Activated CD4-positive, alpha-beta T cell treated with anti-CD3 and anti-CD28 coated beads, Interleukin-2, amount 10 ng/mL, durations not matched to agents 7 days and 5 days (primary cell): ENCODE results near the gene RTN1. TPM values are rescaled to one million over a fixed set of nuclear protein-coding genes. Genes with fewer than 3 reads are reported as not detected.

Source experiments
- CTCF ChIA-PET: fragments of 350-600 bp; sonication (Branson Sonifier 250); formaldehyde crosslinking; loops from one replicate; lab custom pipeline; 2021; ENCODE audit warnings: antibody characterized with exemption; lab: Charles Lee
- POLR2A ChIA-PET: fragments of 350-600 bp; sonication (Branson Sonifier 250); formaldehyde crosslinking; loops from one replicate; lab custom pipeline; 2021; ENCODE audit warnings: antibody characterized with exemption; lab: Charles Lee
- DNase-seq: peaks from one replicate; pipeline ENCODE4 v3.0.0-alpha.2; 2020
- H3K27ac Mint-ChIP-seq: one replicate; pipeline ENCODE4 v1.8.0; 2021; ENCODE audit warnings: mild to moderate bottlenecking, moderate library complexity, mixed read lengths
- H3K27me3 Mint-ChIP-seq: one replicate; pipeline ENCODE4 v1.8.0; 2021; ENCODE audit warnings: mixed read lengths
- H3K36me3 Mint-ChIP-seq: one replicate; pipeline ENCODE4 v1.8.0; 2021; ENCODE audit warnings: low read depth, mixed read lengths
- H3K4me1 Mint-ChIP-seq: one replicate; pipeline ENCODE4 v1.8.0; 2021; ENCODE audit warnings: mixed read lengths
- H3K4me3 Mint-ChIP-seq: one replicate; pipeline ENCODE4 v1.8.0; 2021; ENCODE audit warnings: mild to moderate bottlenecking, moderate library complexity, mixed read lengths
- H3K9me3 Mint-ChIP-seq: one replicate; pipeline ENCODE4 v1.8.0; 2021; ENCODE audit warnings: mixed read lengths
- total RNA-seq, 2 experiments: library from RNA; stranded (reverse); gene quantifications; one replicate each; pipeline ENCODE4 v1.2.3, GENCODE V29; 2021

Gene RTN1
- total RNA-seq, 2 experiments from 2014 or later: not detected

DNA sequence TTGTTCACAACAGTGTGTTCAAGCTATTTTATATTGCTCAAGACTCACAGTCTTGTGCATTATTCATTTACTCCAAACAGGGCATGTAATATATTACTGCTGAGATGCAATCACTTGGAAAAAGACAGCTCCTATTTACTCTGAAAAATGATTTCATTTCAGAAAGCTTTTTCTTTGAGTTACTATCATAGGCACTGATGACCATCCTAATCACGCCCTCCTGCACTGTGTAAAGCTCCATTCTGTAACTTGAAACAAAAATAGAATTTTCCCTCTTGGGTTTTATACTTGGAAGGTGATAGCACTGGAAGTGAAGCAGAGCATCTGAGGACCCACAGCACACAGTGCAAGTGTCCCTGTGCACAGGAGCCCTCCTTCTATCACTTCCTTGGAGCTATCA, 55.6 kb downstream of the RTN1 start:
- H3K27me3 Mint-ChIP-seq: peaks cover 2% of the 10 kb centered on the region
- H3K4me3 Mint-ChIP-seq: no peak overlapping the region
- CTCF ChIA-PET: interaction anchor here (1.0 to 1.1 kb wide), 2 partner anchors 10 to 11 kb away, joined by 3 read pairs; no protein-coding TSS in a partner anchor
- no peaks in the 10 kb centered on the region for H3K36me3 Mint-ChIP-seq
- no peaks in the 10 kb centered on the region for H3K9me3 Mint-ChIP-seq
- POLR2A ChIA-PET: no interaction called here
- H3K4me1 Mint-ChIP-seq: no peaks in the 10 kb centered on the region
- no peak for DNase-seq
- no peak overlapping the region for H3K27ac Mint-ChIP-seq

DNA sequence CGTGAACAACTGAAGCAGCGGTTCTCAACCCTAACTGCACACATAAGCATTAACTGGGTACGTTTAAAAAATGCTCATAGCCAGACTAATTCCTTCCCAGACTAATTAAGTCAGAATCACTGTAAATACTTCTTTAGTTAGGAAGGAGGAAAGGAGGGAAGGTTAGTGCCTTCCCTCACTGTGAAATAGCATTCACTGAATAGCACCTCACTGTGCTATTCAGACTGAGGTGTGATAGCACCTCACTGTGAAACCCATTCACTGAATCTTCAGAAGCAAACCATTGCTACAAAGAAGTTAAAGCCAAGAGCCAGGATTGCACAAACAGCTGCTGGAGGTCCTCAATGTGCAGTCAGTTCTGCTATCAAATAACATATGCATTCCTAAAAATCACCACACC, 58.8 kb downstream of the RTN1 start:
- H3K9me3 Mint-ChIP-seq: no peaks in the 10 kb centered on the region
- peaks cover 2% of the 10 kb centered on the region for H3K27me3 Mint-ChIP-seq
- DNase-seq: no peak
- no peaks in the 10 kb centered on the region for H3K4me1 Mint-ChIP-seq
- CTCF ChIA-PET: no interaction called here
- no peak overlapping the region for H3K27ac Mint-ChIP-seq
- POLR2A ChIA-PET: no interaction called here
- H3K4me3 Mint-ChIP-seq: no peak overlapping the region
- H3K36me3 Mint-ChIP-seq: no peaks in the 10 kb centered on the region

- Mint-ChIP-seq H3K9me3 (no peaks in the 10 kb centered on the region), H3K4me3 (no peak overlapping the region), H3K4me1 (no peaks in the 10 kb centered on the region), H3K36me3 (no peaks in the 10 kb centered on the region), H3K27ac (no peak overlapping the region), H3K27me3 (peaks cover 2% of the 10 kb centered on the region)
- ChIA-PET CTCF (no interaction called here), POLR2A (no interaction called here)
- no peak for DNase-seq
Measured at GRCh38 chr14:59811073-59811472, 59.5 kb downstream of the RTN1 start.

DNA sequence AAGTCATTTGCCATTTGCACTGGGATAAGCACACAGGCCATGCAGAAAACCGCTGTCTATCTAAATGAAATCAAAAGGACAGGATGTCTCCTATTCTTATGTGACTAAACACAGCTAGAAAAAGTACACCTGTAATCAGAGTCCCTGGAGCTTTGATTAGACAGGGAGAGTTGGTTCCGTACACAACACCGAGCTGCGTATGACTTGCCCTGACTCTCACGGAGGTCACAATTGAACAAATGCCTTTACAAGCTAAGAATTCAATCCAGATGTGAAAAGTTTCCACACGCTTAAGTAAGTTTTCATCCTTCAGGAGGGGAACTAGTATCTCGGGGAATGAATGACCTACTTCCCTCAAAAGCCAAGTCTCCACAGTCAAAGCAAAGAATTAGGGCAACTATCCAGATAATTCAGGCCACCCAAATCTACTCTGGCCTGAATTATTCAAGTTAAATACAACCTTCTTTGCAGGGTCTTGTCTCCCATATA, 67.5 kb downstream of the RTN1 start:
- H3K27me3 Mint-ChIP-seq: peaks cover 2% of the 10 kb centered on the region
- no peaks in the 10 kb centered on the region for H3K36me3 Mint-ChIP-seq
- no peaks in the 10 kb centered on the region for H3K4me1 Mint-ChIP-seq
- CTCF ChIA-PET: no interaction called here
- H3K27ac Mint-ChIP-seq: no peak overlapping the region
- no peaks in the 10 kb centered on the region for H3K9me3 Mint-ChIP-seq
- no peak for DNase-seq
- H3K4me3 Mint-ChIP-seq: no peak overlapping the region
- POLR2A ChIA-PET: no interaction called here

DNA sequence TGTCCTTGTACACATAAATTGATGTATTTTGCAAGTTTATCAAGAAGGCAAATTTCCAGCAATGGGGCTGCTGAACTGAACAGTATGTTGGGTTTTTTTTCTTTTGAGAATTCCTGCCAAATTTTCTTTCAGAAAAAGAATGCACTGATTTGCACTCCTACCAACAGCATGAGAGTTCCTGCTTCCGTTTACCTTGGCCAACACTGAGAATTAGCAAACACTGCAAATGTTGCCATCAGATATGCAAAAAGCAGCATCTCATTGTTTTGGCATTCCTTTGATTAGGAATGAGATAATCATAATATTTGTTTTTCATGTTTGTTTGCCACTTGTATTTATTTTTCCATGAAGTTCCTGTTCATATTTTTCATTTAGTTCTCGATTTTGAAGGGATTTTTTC, 82.4 kb downstream of the RTN1 start:
- DNase-seq: no peak
- no peaks in the 10 kb centered on the region for H3K4me1 Mint-ChIP-seq
- peaks cover 4% of the 10 kb centered on the region for H3K27me3 Mint-ChIP-seq
- ChIA-PET CTCF (no interaction called here), POLR2A (no interaction called here)
- no peak overlapping the region for H3K4me3 Mint-ChIP-seq
- no peaks in the 10 kb centered on the region for H3K36me3 Mint-ChIP-seq
- H3K9me3 Mint-ChIP-seq: no peaks in the 10 kb centered on the region
- no peak overlapping the region for H3K27ac Mint-ChIP-seq

DNA sequence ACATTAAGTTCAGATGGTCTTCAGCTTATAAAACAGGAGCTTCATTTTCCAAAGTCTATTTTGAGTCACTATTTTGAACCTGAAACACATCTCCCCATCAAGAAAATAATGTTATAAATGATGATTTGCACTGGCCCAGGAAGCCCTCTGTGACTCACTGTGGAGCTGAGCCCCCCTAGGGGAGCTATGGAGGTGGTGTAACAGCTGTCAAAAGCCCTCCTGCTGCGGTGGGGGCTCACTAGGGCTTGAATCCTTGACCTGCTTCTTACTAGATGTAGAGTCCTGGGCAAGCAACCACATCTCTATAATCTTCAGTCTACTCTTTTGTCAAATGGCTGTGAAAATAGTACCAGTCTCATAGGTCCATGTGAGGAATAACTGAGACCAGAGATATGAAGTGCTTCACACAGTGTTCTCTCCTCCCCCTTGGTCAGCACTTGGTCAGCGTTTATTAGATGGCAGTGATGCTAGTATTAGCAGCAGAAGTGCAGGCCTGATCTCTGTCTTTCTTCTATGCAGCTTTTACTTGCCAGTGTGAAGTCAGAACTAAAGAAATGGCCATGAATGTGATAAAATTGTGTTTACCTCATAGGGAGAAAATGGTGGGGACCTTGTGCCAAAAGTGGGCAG, 83.4 kb downstream of the RTN1 start:
- H3K4me3 Mint-ChIP-seq: no peak overlapping the region

GRCh38 chr14:59785629-59786028, 84.9 kb downstream of the RTN1 start:
- ChIA-PET POLR2A (no interaction called here), CTCF (no interaction called here)
- Mint-ChIP-seq H3K9me3 (no peaks in the 10 kb centered on the region), H3K4me1 (no peaks in the 10 kb centered on the region), H3K27ac (no peak overlapping the region), H3K27me3 (peaks cover 3% of the 10 kb centered on the region), H3K36me3 (no peaks in the 10 kb centered on the region), H3K4me3 (no peak overlapping the region)
- DNase-seq: no peak

More for the DNA sequence above, 83.4 kb downstream of the RTN1 start:
- CTCF ChIA-PET: no interaction called here
- no peak overlapping the region for H3K27ac Mint-ChIP-seq
- peaks cover 6% of the 10 kb centered on the region for H3K27me3 Mint-ChIP-seq
- H3K9me3 Mint-ChIP-seq: no peaks in the 10 kb centered on the region
- H3K36me3 Mint-ChIP-seq: no peaks in the 10 kb centered on the region
- DNase-seq: no peak
- no peaks in the 10 kb centered on the region for H3K4me1 Mint-ChIP-seq
- POLR2A ChIA-PET: no interaction called here

DNA sequence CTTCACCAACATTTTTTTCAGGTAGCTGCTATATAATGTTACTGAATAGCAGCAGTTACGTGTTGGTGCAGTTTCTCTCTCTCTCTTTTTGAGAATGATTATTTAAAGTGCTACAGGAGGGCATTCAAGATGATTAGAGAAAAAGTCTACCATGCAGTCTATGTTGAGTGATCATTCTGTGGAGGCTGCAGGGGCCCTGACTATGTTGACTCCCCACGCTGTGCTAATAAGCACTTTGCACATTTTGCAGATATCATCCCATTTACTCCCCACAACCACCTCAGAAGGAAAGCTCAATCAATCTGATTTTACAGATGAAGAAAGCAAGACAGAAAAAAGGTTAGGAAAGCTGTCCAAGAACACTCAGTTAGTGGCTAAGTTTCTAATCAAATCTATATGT, 87.8 kb downstream of the RTN1 start:
- H3K9me3 Mint-ChIP-seq: no peaks in the 10 kb centered on the region
- peaks cover 3% of the 10 kb centered on the region for H3K27me3 Mint-ChIP-seq
- DNase-seq: no peak
- POLR2A ChIA-PET: no interaction called here
- CTCF ChIA-PET: no interaction called here
- H3K27ac Mint-ChIP-seq: no peak overlapping the region
- H3K36me3 Mint-ChIP-seq: no peaks in the 10 kb centered on the region
- H3K4me1 Mint-ChIP-seq: no peaks in the 10 kb centered on the region
- H3K4me3 Mint-ChIP-seq: no peak overlapping the region

- Mint-ChIP-seq H3K4me3 (no peak overlapping the region), H3K4me1 (no peaks in the 10 kb centered on the region), H3K9me3 (no peaks in the 10 kb centered on the region), H3K27me3 (no peaks in the 10 kb centered on the region), H3K27ac (no peak overlapping the region), H3K36me3 (no peaks in the 10 kb centered on the region)
- ChIA-PET POLR2A (no interaction called here), CTCF (no interaction called here)
- DNase-seq: no peak
Measured at GRCh38 chr14:59777006-59777579, 93.5 kb downstream of the RTN1 start.

- Mint-ChIP-seq H3K27me3 (no peaks in the 10 kb centered on the region), H3K4me3 (no peak overlapping the region), H3K36me3 (no peaks in the 10 kb centered on the region), H3K4me1 (no peaks in the 10 kb centered on the region), H3K27ac (no peak overlapping the region), H3K9me3 (no peaks in the 10 kb centered on the region)
- no peak for DNase-seq
- ChIA-PET POLR2A (no interaction called here), CTCF (no interaction called here)
Measured at GRCh38 chr14:59776468-59776867, 94.1 kb downstream of the RTN1 start.

GRCh38 chr14:59772233-59772632, 98.3 kb downstream of the RTN1 start:
- H3K4me1 Mint-ChIP-seq: no peaks in the 10 kb centered on the region
- no peaks in the 10 kb centered on the region for H3K9me3 Mint-ChIP-seq
- ChIA-PET CTCF (no interaction called here), POLR2A (no interaction called here)
- no peak for DNase-seq
- H3K36me3 Mint-ChIP-seq: no peaks in the 10 kb centered on the region
- no peak overlapping the region for H3K27ac Mint-ChIP-seq
- peaks cover 2% of the 10 kb centered on the region for H3K27me3 Mint-ChIP-seq
- H3K4me3 Mint-ChIP-seq: no peak overlapping the region

DNA sequence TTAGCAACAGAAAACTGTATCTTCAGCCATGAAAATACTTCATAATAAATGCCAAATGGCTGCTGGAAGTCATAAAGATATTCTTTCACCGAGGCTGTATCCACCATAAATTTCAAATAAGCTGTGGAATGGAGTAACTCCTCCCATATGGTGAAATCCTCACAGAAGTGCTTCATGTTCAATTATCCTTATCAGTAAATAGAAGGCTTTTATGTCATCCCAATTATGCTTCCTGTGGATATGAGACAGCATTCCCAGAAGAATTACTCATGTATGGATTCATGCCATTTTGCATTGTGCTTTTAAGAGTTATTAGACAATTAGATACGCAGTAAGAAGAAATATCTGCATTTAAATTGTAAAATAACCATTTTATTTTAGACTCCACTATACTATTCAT, 99.0 kb downstream of the RTN1 start:
- POLR2A ChIA-PET: no interaction called here
- H3K27ac Mint-ChIP-seq: no peak overlapping the region
- CTCF ChIA-PET: no interaction called here
- no peaks in the 10 kb centered on the region for H3K4me1 Mint-ChIP-seq
- no peak overlapping the region for H3K4me3 Mint-ChIP-seq
- peaks cover 2% of the 10 kb centered on the region for H3K27me3 Mint-ChIP-seq
- no peaks in the 10 kb centered on the region for H3K9me3 Mint-ChIP-seq
- DNase-seq: no peak
- no peaks in the 10 kb centered on the region for H3K36me3 Mint-ChIP-seq

DNA sequence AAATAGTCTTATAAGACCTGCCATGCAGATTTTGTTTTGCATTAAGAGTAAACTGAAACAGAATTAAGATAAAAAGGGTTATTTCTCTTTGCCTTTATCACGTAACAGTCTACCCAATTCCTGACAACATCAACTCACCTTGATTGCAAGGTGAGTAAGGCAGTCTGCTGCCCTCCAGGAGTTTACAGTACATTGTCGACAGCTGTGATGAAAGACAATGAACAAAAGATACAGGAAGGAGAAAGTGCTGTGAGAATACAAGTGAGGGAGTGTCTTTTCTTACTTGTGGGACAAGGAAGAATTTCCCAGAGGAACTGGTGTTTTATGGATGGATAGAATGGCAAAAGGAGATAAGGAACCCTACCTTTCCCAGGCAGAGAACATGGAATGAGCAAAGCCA, 101.0 kb downstream of the RTN1 start:
- H3K9me3 Mint-ChIP-seq: no peaks in the 10 kb centered on the region
- no peaks in the 10 kb centered on the region for H3K36me3 Mint-ChIP-seq
- ChIA-PET POLR2A (no interaction called here), CTCF (no interaction called here)
- DNase-seq: no peak
- H3K27ac Mint-ChIP-seq: no peak overlapping the region
- peaks cover 2% of the 10 kb centered on the region for H3K27me3 Mint-ChIP-seq
- H3K4me1 Mint-ChIP-seq: no peaks in the 10 kb centered on the region
- H3K4me3 Mint-ChIP-seq: no peak overlapping the region

DNA sequence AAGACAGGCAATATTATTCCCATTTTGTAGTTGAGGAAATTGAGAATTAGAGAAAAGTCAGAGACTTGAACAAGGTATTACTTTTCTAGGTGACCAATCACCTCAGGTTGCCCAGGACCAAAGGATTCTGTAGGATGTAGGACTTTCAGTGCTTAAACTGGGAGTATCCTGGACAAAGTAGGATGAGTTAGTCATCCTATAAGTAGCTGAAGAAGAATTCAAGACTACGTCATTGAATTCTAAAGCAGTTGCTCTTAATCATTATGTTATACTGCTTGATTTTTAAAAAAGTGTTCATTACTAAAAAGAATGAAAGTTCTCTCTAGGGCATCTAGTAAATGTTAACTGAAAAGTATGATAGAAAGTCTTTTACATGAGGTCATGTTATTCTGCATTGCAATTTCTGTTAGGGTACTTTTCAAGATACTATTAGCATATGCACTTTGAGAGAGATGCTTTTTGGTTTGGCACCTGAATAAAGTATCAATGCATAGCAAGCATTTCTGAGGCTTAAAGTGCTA, 101.7 kb downstream of the RTN1 start:
- no peak overlapping the region for H3K27ac Mint-ChIP-seq
- no peaks in the 10 kb centered on the region for H3K36me3 Mint-ChIP-seq
- ChIA-PET CTCF (no interaction called here), POLR2A (no interaction called here)
- no peaks in the 10 kb centered on the region for H3K9me3 Mint-ChIP-seq
- no peaks in the 10 kb centered on the region for H3K4me1 Mint-ChIP-seq
- no peak overlapping the region for H3K4me3 Mint-ChIP-seq
- DNase-seq: no peak
- peaks cover 2% of the 10 kb centered on the region for H3K27me3 Mint-ChIP-seq
